NB4 (cell line): ENCODE results near the gene NUBP2.
"Not testable (repeated sequence)": the region's sequence is repeated elsewhere in the genome, so short reads cannot be mapped to it uniquely, and the experiment has no call there.

ENCODE experiments used
- DNase-seq: peaks from one replicate; pipeline ENCODE4 v3.0.0; 2010; ENCODE audit warnings: low read depth
- H3K4me3 ChIP-seq: one replicate; pipeline ENCODE4 v1.5.1; 2011; ENCODE audit warnings: mild to moderate bottlenecking, low read depth, low read length, moderate library complexity
- CTCF ChIP-seq: IDR thresholded peaks from one replicate; pipeline ENCODE4 v1.5.1; 2012; ENCODE audit warnings: low read depth, low read length
- MAX ChIP-seq: IDR thresholded peaks from 2 replicates; pipeline ENCODE4 v1.6.1; 2011; ENCODE audit warnings: low read depth, low read length
- MYC ChIP-seq: IDR thresholded peaks from 2 replicates; pipeline ENCODE4 v1.6.1; 2011; ENCODE audit warnings: low read depth, low read length
- POLR2A ChIP-seq: IDR thresholded peaks from 2 replicates; pipeline ENCODE4 v1.6.1; 2011; ENCODE audit warnings: mild to moderate bottlenecking; ENCODE audit not compliant: insufficient read length; ENCODE audit errors: extremely low read depth

Gene NUBP2

GRCh38 chr16:1792836-1793577 lies 10.2 kb downstream of the NUBP2 start:
- H3K4me3 ChIP-seq, result no peak overlapping the region
- no peak for DNase-seq
- no peak for TF ChIP-seq CTCF

GRCh38 chr16:1793578-1794220 lies 10.9 kb downstream of the NUBP2 start, which contains the start of gene IGFALS:
IGFALS (minus strand) TSS chr16:1793705; CDS start chr16:1793652, 53 bp downstream.
- H3K4me3 ChIP-seq, result no peak within 1 kb of the TSS
- DNase-seq, result no peak
- TF ChIP-seq POLR2A, result no peak
- TF ChIP-seq MYC, result no peak
- no peak for TF ChIP-seq CTCF
- TF ChIP-seq MAX, result no peak

GRCh38 chr16:1794221-1794871 lies 11.6 kb downstream of the NUBP2 start:
- no peak for DNase-seq
- TF ChIP-seq CTCF, result no peak
- no peak for TF ChIP-seq POLR2A
- no peak for TF ChIP-seq MAX
- no peak for TF ChIP-seq MYC
- no peak overlapping the region for H3K4me3 ChIP-seq

GRCh38 chr16:1794908-1795666 lies 12.3 kb downstream of the NUBP2 start:
- no peak for DNase-seq
- H3K4me3 ChIP-seq, result no peak overlapping the region
- TF ChIP-seq MAX (no peak), POLR2A (no peak), CTCF (no peak), MYC (no peak)

- not testable (repeated sequence) for DNase-seq, H3K4me3 ChIP-seq
These were observed 16.5 kb downstream of the NUBP2 start for GRCh38 chr16:1799263-1799662.

- DNase-seq, result no peak
- H3K4me3 ChIP-seq, result no peak overlapping the region
- TF ChIP-seq MYC (no peak), CTCF (no peak), MAX (no peak), POLR2A (no peak)
These were observed 17.9 kb downstream of the NUBP2 start for GRCh38 chr16:1800701-1801100.
